ENCODE results near the gene SERINC5. TPM values are rescaled to one million over a fixed set of nuclear protein-coding genes. Genes with fewer than 3 reads are reported as not detected.
A peak's percentile ranks its signal among the peaks of the same experiment; 100 is the strongest.

SERINC5 gene
- total RNA-seq, 2 experiments from 2014 or later, result 32.4 to 33.1 TPM

GRCh38 chr5:80103371-80103770 lies 152.5 kb downstream of the SERINC5 start:
- peaks cover 3% of the 10 kb centered on the region for H3K9me3 Mint-ChIP-seq
- H3K27ac Mint-ChIP-seq, result peak overlapping the region; percentile 47
- ChIA-PET CTCF (interaction anchor here (1.0 to 2.5 kb wide), 5 partner anchors 11 to 22 kb away, joined by 4 to 12 read pairs (median 5); no protein-coding TSS in a partner anchor), POLR2A (interaction anchor here (0.6 to 1.5 kb wide), 7 partner anchors 13 to 151 kb away, joined by 3 to 4 read pairs (median 3); no protein-coding TSS in a partner anchor)
- intact Hi-C loops (cut with micrococcal nuclease), result no loop called here
- no peak overlapping the region for H3K4me3 Mint-ChIP-seq
- H3K36me3 Mint-ChIP-seq (ENCODE audit: low read depth), result no peaks in the 10 kb centered on the region
- no peaks in the 10 kb centered on the region for H3K27me3 Mint-ChIP-seq
- ATAC-seq (peak; percentile 46), DNase-seq (no peak)
- peaks cover 62% of the 10 kb centered on the region for H3K4me1 Mint-ChIP-seq (ENCODE audit: low read depth)
- no peak for TF ChIP-seq CTCF (IDR thresholded peaks at IDR 0.05)

- ChIA-PET POLR2A (interaction anchor here (0.7 to 1.2 kb wide), 2 partner anchors 103 to 365 kb away, joined by 3 to 4 read pairs; no protein-coding TSS in a partner anchor), CTCF (interaction anchor here (1.1 to 2.9 kb wide), 4 partner anchors 8 to 205 kb away, joined by 4 to 12 read pairs (median 7); no protein-coding TSS in a partner anchor)
- DNase-seq, result no peak
- no peak overlapping the region for H3K27ac Mint-ChIP-seq
- peak; percentile 81 for ATAC-seq
- no peak overlapping the region for H3K4me3 Mint-ChIP-seq
- peaks cover 64% of the 10 kb centered on the region for H3K4me1 Mint-ChIP-seq (ENCODE audit: low read depth)
- H3K27me3 Mint-ChIP-seq, result no peaks in the 10 kb centered on the region
- no peaks in the 10 kb centered on the region for H3K36me3 Mint-ChIP-seq (ENCODE audit: low read depth)
- intact Hi-C loops (cut with micrococcal nuclease), result no loop called here
- peaks cover under 1% of the 10 kb centered on the region for H3K9me3 Mint-ChIP-seq
- no peak for TF ChIP-seq CTCF (IDR thresholded peaks at IDR 0.05)
Observed at GRCh38 chr5:80101993-80102392, 153.9 kb downstream of the SERINC5 start.

- no peak for ATAC-seq
- intact Hi-C loops (cut with micrococcal nuclease), result no loop called here
- ChIA-PET POLR2A (interaction anchor here (0.7 to 2.8 kb wide), 4 partner anchors 38 to 158 kb away, joined by 3 to 11 read pairs (median 4); partner anchors contain the start of gene SERINC5), CTCF (interaction anchor here (1.9 to 4.5 kb wide), 3 partner anchors 13 to 210 kb away, joined by 9 to 28 read pairs (median 20); no protein-coding TSS in a partner anchor)
- DNase-seq, result no peak
- Mint-ChIP-seq H3K36me3 (ENCODE audit: low read depth) (no peaks in the 10 kb centered on the region), H3K27ac (no peak overlapping the region), H3K4me3 (no peak overlapping the region), H3K27me3 (no peaks in the 10 kb centered on the region), H3K9me3 (no peaks in the 10 kb centered on the region), H3K4me1 (ENCODE audit: low read depth) (peaks cover 27% of the 10 kb centered on the region)
- TF ChIP-seq CTCF (IDR thresholded peaks at IDR 0.05), result no peak
Observed at GRCh38 chr5:80097451-80097850, 158.4 kb downstream of the SERINC5 start.

DNA sequence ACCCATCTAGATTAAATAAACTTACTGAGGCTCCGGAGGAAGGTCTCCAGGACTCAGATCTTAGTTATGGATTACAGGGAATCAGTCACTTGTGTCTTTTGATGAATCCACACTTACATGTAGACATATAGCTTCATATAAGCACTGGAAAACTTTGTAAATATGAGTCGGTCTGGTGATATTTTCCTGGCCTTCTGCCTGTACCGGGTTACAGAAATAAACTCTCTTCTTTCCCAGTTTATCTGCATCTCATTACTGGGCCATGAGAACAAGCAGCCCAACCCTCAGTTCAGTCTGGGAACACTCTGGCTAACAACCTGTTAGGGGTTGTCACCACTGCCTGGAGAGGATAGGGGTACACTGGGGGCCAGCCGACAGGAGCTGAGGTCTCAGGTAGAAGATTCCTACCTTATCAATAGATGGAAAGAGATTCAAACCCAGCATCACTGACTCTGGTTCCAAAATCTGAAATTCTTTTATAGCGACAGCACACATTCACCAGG lies 161.6 kb downstream of the SERINC5 start:
- Mint-ChIP-seq H3K4me3 (no peak overlapping the region), H3K27ac (peak overlapping the region; percentile 27), H3K4me1 (ENCODE audit: low read depth) (peaks cover 17% of the 10 kb centered on the region), H3K9me3 (no peaks in the 10 kb centered on the region), H3K27me3 (no peaks in the 10 kb centered on the region), H3K36me3 (ENCODE audit: low read depth) (no peaks in the 10 kb centered on the region)
- POLR2A ChIA-PET, result interaction anchor here (1.0 to 1.3 kb wide), 3 partner anchors 123 to 162 kb away, joined by 3 to 4 read pairs (median 3); no protein-coding TSS in a partner anchor
- ATAC-seq (no peak), DNase-seq (no peak)
- CTCF ChIA-PET, result interaction anchor here (0.9 to 5.7 kb wide), 4 partner anchors 10 to 578 kb away, joined by 3 to 104 read pairs (median 16); no protein-coding TSS in a partner anchor
- intact Hi-C loops (cut with micrococcal nuclease), result loop anchor here (5.0 kb wide), 1 partner anchor 98 kb away; no protein-coding TSS in a partner anchor
- no peak for TF ChIP-seq CTCF (IDR thresholded peaks at IDR 0.05)

GRCh38 chr5:80093796-80094195 lies 162.1 kb downstream of the SERINC5 start:
- no peaks in the 10 kb centered on the region for H3K36me3 Mint-ChIP-seq (ENCODE audit: low read depth)
- H3K4me1 Mint-ChIP-seq (ENCODE audit: low read depth), result peaks cover 17% of the 10 kb centered on the region
- peak overlapping the region; percentile 27 for H3K27ac Mint-ChIP-seq
- ATAC-seq (no peak), DNase-seq (no peak)
- TF ChIP-seq CTCF (IDR thresholded peaks at IDR 0.05), result no peak
- ChIA-PET POLR2A (interaction anchor here (1.0 to 1.3 kb wide), 3 partner anchors 123 to 163 kb away, joined by 3 to 4 read pairs (median 3); no protein-coding TSS in a partner anchor), CTCF (interaction anchor here (0.9 to 5.7 kb wide), 4 partner anchors 10 to 578 kb away, joined by 3 to 104 read pairs (median 16); no protein-coding TSS in a partner anchor)
- no peaks in the 10 kb centered on the region for H3K9me3 Mint-ChIP-seq
- H3K27me3 Mint-ChIP-seq, result no peaks in the 10 kb centered on the region
- intact Hi-C loops (cut with micrococcal nuclease), result loop anchor here (5.0 kb wide), 1 partner anchor 99 kb away; no protein-coding TSS in a partner anchor
- H3K4me3 Mint-ChIP-seq, result no peak overlapping the region

All from activated CD8-positive, alpha-beta T cell treated with anti-CD3 and anti-CD28 coated beads for 36 hours (primary cell).